A673 (cell line): ENCODE results near the gene KDR. TPM values are rescaled to one million over a fixed set of nuclear protein-coding genes. Genes with fewer than 3 reads are reported as not detected.

Experiments
- BruUV-seq: library from RNA; stranded (reverse); fragments of 400-500 nt; replicated peaks from 2 replicates; lab custom pipeline; 2021; lab: Mats Ljungman, UMichigan
- CTCF ChIA-PET: fragments of 300-600 bp; sonication (Branson Sonifier 250); formaldehyde crosslinking; loops from one replicate; lab custom pipeline; 2022; ENCODE audit warnings: antibody characterized with exemption; lab: Charles Lee
- POLR2A ChIA-PET: fragments of 300-600 bp; sonication (Branson Sonifier 250); formaldehyde crosslinking; loops from one replicate; lab custom pipeline; 2022; ENCODE audit warnings: antibody characterized with exemption; ENCODE audit not compliant: low non-redundant PET; lab: Charles Lee
- DNase-seq: peaks from one replicate; pipeline ENCODE4 v3.0.0-alpha.2; 2015; ENCODE audit warnings: low spot score
- H3K27ac ChIP-seq: fragments of 200-600 bp; sonication (generic); 2 replicates; pipeline ENCODE4 v1.5.1; 2016; ENCODE audit warnings: mixed run types, low read depth, mild to moderate bottlenecking, mixed read lengths, antibody characterized with exemption, low read length; ENCODE audit not compliant: poor library complexity, severe bottlenecking
- H3K27me3 ChIP-seq: fragments of 200-600 bp; sonication (generic); replicated peaks from 2 replicates; pipeline ENCODE4 v1.6.1; 2017; ENCODE audit warnings: mixed run types, low read depth, mild to moderate bottlenecking, mixed read lengths, antibody characterized with exemption, low read length; ENCODE audit not compliant: insufficient read depth, poor library complexity
- H3K36me3 ChIP-seq: fragments of 200-600 bp; sonication (generic); 2 replicates; pipeline ENCODE4 v1.6.1; 2016; ENCODE audit warnings: mixed run types, mild to moderate bottlenecking, mixed read lengths, antibody characterized with exemption, low read length; ENCODE audit not compliant: insufficient read depth, poor library complexity, severe bottlenecking
- H3K4me1 ChIP-seq: fragments of 200-600 bp; sonication (generic); 2 replicates; pipeline ENCODE4 v1.6.1; 2017; ENCODE audit warnings: mixed run types, mild to moderate bottlenecking, mixed read lengths, antibody characterized with exemption, low read length; ENCODE audit not compliant: insufficient read depth, poor library complexity, severe bottlenecking
- H3K4me3 ChIP-seq: fragments of 200-600 bp; sonication (generic); 2 replicates; pipeline ENCODE4 v1.5.1; 2016; ENCODE audit warnings: low read depth, mixed run types, mild to moderate bottlenecking, mixed read lengths, low read length; ENCODE audit not compliant: poor library complexity, severe bottlenecking
- H3K9me3 ChIP-seq: fragments of 200-600 bp; sonication (generic); 2 replicates; pipeline ENCODE4 v1.6.1; 2016; ENCODE audit warnings: mixed run types, low read depth, mild to moderate bottlenecking, mixed read lengths, antibody characterized with exemption, low read length; ENCODE audit not compliant: poor library complexity, severe bottlenecking
- CTCF ChIP-seq: fragments of 300-800, 200-600 bp; sonication (generic); conservative IDR thresholded peaks from 2 replicates; pipeline ENCODE4 v1.5.1; 2017; ENCODE audit warnings: low read depth, mild to moderate bottlenecking, antibody characterized with exemption, low read length, moderate library complexity, mixed read lengths
- EZH2 ChIP-seq: fragments of 200-600 bp; sonication (generic); IDR thresholded peaks from 2 replicates; pipeline ENCODE4 v1.6.1; 2017; ENCODE audit warnings: borderline replicate concordance, low read depth, mild to moderate bottlenecking, mixed read lengths, antibody characterized with exemption, low read length; ENCODE audit not compliant: poor library complexity, severe bottlenecking
- intact Hi-C: fragments of 100-400 bp; cut with micrococcal nuclease; formaldehyde crosslinking; loops from one replicate; pipeline ENCODE4 v1.10.0; 2022; ENCODE audit not compliant: unreplicated experiment
- total RNA-seq: library from RNA; stranded (reverse); gene quantifications from 2 replicates; pipeline ENCODE4 v1.2.3, GENCODE V29; 2021

Gene KDR
- total RNA-seq, 1 experiment from 2014 or later: 0.47 TPM

- no peak for DNase-seq
- Histone ChIP-seq H3K27ac (no peak overlapping the region), H3K36me3 (no peaks in the 10 kb centered on the region), H3K4me3 (no peak overlapping the region), H3K9me3 (no peaks in the 10 kb centered on the region), H3K27me3 (no peaks in the 10 kb centered on the region), H3K4me1 (peaks cover 8% of the 10 kb centered on the region)
- intact Hi-C loops: no loop called here
- CTCF ChIA-PET: no interaction called here
- POLR2A ChIA-PET: no interaction called here
- BruUV-seq: no TSS peak
- no peak for TF ChIP-seq EZH2
- TF ChIP-seq CTCF: no peak
These were observed 51.0 kb downstream of the KDR start for GRCh38 chr4:55074386-55074785.

GRCh38 chr4:55071951-55072350 is 53.4 kb downstream of the KDR start:
- BruUV-seq: no TSS peak
- H3K36me3 ChIP-seq: no peaks in the 10 kb centered on the region
- ChIA-PET POLR2A (no interaction called here), CTCF (no interaction called here)
- DNase-seq: no peak
- intact Hi-C loops: no loop called here
- no peak overlapping the region for H3K4me3 ChIP-seq
- no peaks in the 10 kb centered on the region for H3K9me3 ChIP-seq
- no peak overlapping the region for H3K27ac ChIP-seq
- H3K27me3 ChIP-seq: no peaks in the 10 kb centered on the region
- H3K4me1 ChIP-seq: no peaks in the 10 kb centered on the region
- TF ChIP-seq EZH2 (no peak), CTCF (no peak)

- Histone ChIP-seq H3K4me3 (no peak overlapping the region), H3K27ac (no peak overlapping the region), H3K4me1 (no peaks in the 10 kb centered on the region), H3K27me3 (no peaks in the 10 kb centered on the region), H3K36me3 (no peaks in the 10 kb centered on the region), H3K9me3 (no peaks in the 10 kb centered on the region)
- POLR2A ChIA-PET: no interaction called here
- intact Hi-C loops: no loop called here
- CTCF ChIA-PET: no interaction called here
- no peak for TF ChIP-seq EZH2
- no peak for DNase-seq
- BruUV-seq: no TSS peak
These were observed 56.1 kb downstream of the KDR start for GRCh38 chr4:55069248-55069647.

GRCh38 chr4:55068522-55068921 is 56.9 kb downstream of the KDR start:
- ChIA-PET POLR2A (no interaction called here), CTCF (no interaction called here)
- no peak overlapping the region for H3K27ac ChIP-seq

More at GRCh38 chr4:55068522-55068921, 56.9 kb downstream of the KDR start:
- Histone ChIP-seq H3K4me1 (no peaks in the 10 kb centered on the region), H3K27me3 (no peaks in the 10 kb centered on the region), H3K36me3 (no peaks in the 10 kb centered on the region), H3K4me3 (no peak overlapping the region), H3K9me3 (no peaks in the 10 kb centered on the region)
- intact Hi-C loops: no loop called here
- TF ChIP-seq CTCF (no peak), EZH2 (no peak)
- DNase-seq: no peak
- no TSS peak for BruUV-seq
